Esophagus muscularis mucosa (tissue), 4 donors: ENCODE measurements around the gene SUDS3.

Source experiments
- CTCF ChIP-seq, 3 experiments: fragments of 200-600 bp in 2 of 3; fragments of 450-650 bp in 1 of 3; sonication (generic) in 2 of 3; IDR thresholded peaks; one replicate each; pipeline ENCODE4 v1.5.1; 2017 to 2019; ENCODE audit warnings: antibody characterized with exemption in 3 of 3, mild to moderate bottlenecking in 2 of 3, moderate library complexity in 1 of 3
- EP300 ChIP-seq: sonication (generic); formaldehyde crosslinking; IDR thresholded peaks from one replicate; pipeline ENCODE4 v1.6.1; 2017; ENCODE audit warnings: antibody characterized with exemption
- POLR2A ChIP-seq: fragments of 450-650 bp; IDR thresholded peaks from one replicate; pipeline ENCODE4 v1.6.1; 2017; ENCODE audit warnings: antibody characterized with exemption, moderate library complexity, mild to moderate bottlenecking, low read depth

DNA sequence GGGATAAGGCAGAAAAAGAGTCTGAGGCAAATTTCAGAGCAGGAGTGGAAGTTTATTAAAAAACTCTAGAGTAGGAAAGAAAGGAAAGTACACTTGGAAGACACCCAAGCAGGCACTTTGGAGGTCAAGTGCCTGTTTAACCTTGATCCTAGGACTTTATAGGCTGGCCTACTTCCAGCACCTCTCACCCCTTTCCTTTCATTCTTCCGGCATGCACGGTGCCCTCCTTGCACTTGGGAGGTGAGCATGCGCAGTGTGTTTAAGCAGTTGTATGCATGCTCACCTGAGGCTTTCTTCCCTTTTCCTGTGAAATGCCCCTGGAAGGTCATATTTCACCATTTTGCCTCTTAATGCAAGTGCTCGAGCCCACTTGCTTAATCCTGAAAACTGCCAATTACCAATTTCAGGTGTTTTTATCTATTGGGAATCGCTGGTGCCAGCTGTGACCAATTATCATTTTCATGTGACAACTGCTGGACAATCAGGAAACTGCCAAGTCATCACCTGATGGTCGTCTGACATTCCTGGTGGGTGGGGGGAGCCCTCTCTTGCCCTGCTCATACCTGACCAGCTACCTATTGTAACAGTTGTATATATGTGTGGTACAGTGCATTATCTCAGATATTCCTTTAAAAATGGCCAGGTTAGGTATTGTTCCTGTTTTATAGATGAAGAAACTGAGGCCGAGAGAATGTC lies 53.5 kb downstream of the SUDS3 start:
- TF ChIP-seq CTCF (IDR thresholded peaks at IDR 0.05) (no peak), POLR2A (no peak), EP300 (no peak)
